ENCODE measurements around the gene UBE2O. TPM values are rescaled to one million over a fixed set of nuclear protein-coding genes. Genes with fewer than 3 reads are reported as not detected.

Gene UBE2O
- total RNA-seq, 3 donors from 2014 or later (not counting 1 experiment from before 2014, with no cell fraction given), result 34.9 to 40.2 (median 37.7) TPM

- H3K4me3 Mint-ChIP-seq, result peak overlapping the region; percentile 79
- H3K36me3 Mint-ChIP-seq, result no peaks in the 10 kb centered on the region
- ATAC-seq (peak; percentile 50 to 64 (median 52)), DNase-seq (peak; percentile 82 to 92)
- intact Hi-C loops (cut with micrococcal nuclease), result loop anchor here (1.0 kb wide), 1 partner anchor 32 kb away; no protein-coding TSS in a partner anchor
- Histone ChIP-seq H3K36me3 (ENCODE audit: control insufficient read depth, insufficient read depth, low read length) (no peaks in the 10 kb centered on the region), H3K4me1 (ENCODE audit: control insufficient read depth, insufficient read depth, low read length) (peaks cover 35% of the 10 kb centered on the region), H3K27me3 (ENCODE audit: control insufficient read depth, insufficient read depth, low read length) (peaks cover 5% of the 10 kb centered on the region), H3K4me3 (ENCODE audit: low read length) (peak overlapping the region; percentile 43), H3K27ac (ENCODE audit: low read length) (no peak overlapping the region), H3K9me3 (ENCODE audit: control insufficient read depth, insufficient read depth, low read length) (no peaks in the 10 kb centered on the region)
- peaks cover 5 to 17% of the 10 kb centered on the region in 2 donors for H3K4me1 Mint-ChIP-seq
- no peaks in the 10 kb centered on the region for H3K27me3 Mint-ChIP-seq (ENCODE audit: low read depth in 2 of 2)
- peak overlapping the region in 1 of 2 donors; percentile 60 for H3K27ac Mint-ChIP-seq
- peak; percentile 92 for TF ChIP-seq CTCF (IDR thresholded peaks at IDR 0.05)
- H3K9me3 Mint-ChIP-seq, result no peaks in the 10 kb centered on the region
- 49% methylated on average over 52 of the region's 52 CpGs for WGBS (ENCODE audit: insufficient coverage)
Measured at GRCh38 chr17:76385892-76386786, 66.8 kb downstream of the UBE2O start.

DNA sequence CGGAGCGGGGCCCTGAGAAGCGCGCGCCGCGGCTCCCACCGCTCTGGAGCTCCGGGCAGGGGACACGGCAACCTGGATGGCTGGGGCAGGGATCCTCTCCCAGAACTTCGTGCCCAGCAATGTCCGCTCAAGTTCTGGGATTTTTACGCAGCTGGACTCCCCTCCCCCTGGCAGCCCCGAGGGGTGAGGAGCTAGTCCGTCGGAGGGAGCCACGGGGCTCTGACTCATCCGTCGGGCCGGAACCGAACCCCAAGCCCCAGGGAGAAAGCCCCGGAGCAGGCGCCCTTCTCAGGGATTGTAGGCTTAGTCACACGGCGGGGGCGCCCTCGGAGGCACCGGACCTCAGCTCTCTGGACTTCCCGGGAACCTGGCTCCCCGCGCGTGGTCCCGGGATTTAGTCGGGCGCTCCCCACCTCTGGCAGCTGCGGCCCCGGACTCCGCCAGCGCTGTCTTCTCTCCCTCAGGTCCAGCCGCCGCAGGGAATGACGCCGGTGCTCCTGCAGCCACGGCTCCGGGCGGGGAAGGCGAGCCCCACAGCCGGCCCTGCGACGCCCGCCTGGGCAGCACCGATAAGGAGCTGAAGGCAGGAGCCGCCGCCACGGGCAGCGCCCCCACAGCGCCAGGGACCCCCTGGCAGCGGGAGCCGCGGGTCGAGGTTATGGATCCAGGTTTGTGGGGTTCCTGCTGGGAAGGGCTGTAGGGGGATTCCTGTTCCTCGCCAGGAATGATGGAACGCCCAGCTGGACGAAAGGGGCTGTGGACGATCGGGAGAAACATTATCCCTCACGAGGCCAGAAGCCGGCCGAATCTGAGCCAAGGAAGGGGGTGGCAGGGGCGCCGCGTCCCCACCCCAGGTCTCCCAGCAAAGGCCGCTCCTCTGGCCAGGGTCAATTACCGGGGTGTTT, 67.7 kb downstream of the UBE2O start:
- Mint-ChIP-seq H3K4me1 (peaks cover 5 to 17% of the 10 kb centered on the region in 2 donors), H3K4me3 (peak overlapping the region; percentile 79), H3K36me3 (no peaks in the 10 kb centered on the region), H3K9me3 (no peaks in the 10 kb centered on the region), H3K27ac (peak overlapping the region in 1 of 2 donors; percentile 60), H3K27me3 (ENCODE audit: low read depth in 2 of 2) (no peaks in the 10 kb centered on the region)
- H3K9me3 ChIP-seq (ENCODE audit: control insufficient read depth, insufficient read depth, low read length), result no peaks in the 10 kb centered on the region
- H3K27ac ChIP-seq (ENCODE audit: low read length), result no peak overlapping the region
- H3K27me3 ChIP-seq (ENCODE audit: control insufficient read depth, insufficient read depth, low read length), result peaks cover 5% of the 10 kb centered on the region
- intact Hi-C loops (cut with micrococcal nuclease), result loop anchor here (1.0 kb wide), 1 partner anchor 31 kb away; no protein-coding TSS in a partner anchor
- no peaks in the 10 kb centered on the region for H3K36me3 ChIP-seq (ENCODE audit: control insufficient read depth, insufficient read depth, low read length)
- H3K4me3 ChIP-seq (ENCODE audit: low read length), result peak overlapping the region; percentile 43
- DNase-seq (peak; percentile 64 to 68), ATAC-seq (peak in 2 of 3 donors; percentile 36 to 39)
- H3K4me1 ChIP-seq (ENCODE audit: control insufficient read depth, insufficient read depth, low read length), result peaks cover 35% of the 10 kb centered on the region
- TF ChIP-seq CTCF (IDR thresholded peaks at IDR 0.05), result no peak
- 3% methylated on average over 74 of the region's 74 CpGs for WGBS (ENCODE audit: insufficient coverage)

- no peaks in the 10 kb centered on the region for H3K36me3 ChIP-seq (ENCODE audit: control insufficient read depth, insufficient read depth, low read length)
- H3K4me1 Mint-ChIP-seq, result peaks cover 5 to 17% of the 10 kb centered on the region in 2 donors
- H3K27me3 ChIP-seq (ENCODE audit: control insufficient read depth, insufficient read depth, low read length), result peaks cover 5% of the 10 kb centered on the region
- H3K4me3 ChIP-seq (ENCODE audit: low read length), result peak within 1 kb of the TSS; percentile 53
- H3K27me3 Mint-ChIP-seq (ENCODE audit: low read depth in 2 of 2), result no peaks in the 10 kb centered on the region
- no peak for TF ChIP-seq CTCF (IDR thresholded peaks at IDR 0.05)
- DNase-seq (peak; percentile 68 to 78), ATAC-seq (peak; percentile 62 to 79 (median 73))
- peak within 1 kb of the TSS; percentile 96 for H3K4me3 Mint-ChIP-seq
- H3K27ac ChIP-seq (ENCODE audit: low read length), result peak within 1 kb of the TSS; percentile 45
- no peaks in the 10 kb centered on the region for H3K36me3 Mint-ChIP-seq
- peaks cover 35% of the 10 kb centered on the region for H3K4me1 ChIP-seq (ENCODE audit: control insufficient read depth, insufficient read depth, low read length)
- H3K27ac Mint-ChIP-seq, result peak within 1 kb of the TSS; percentile 85 to 89
- no peaks in the 10 kb centered on the region for H3K9me3 ChIP-seq (ENCODE audit: control insufficient read depth, insufficient read depth, low read length)
- no peaks in the 10 kb centered on the region for H3K9me3 Mint-ChIP-seq
- intact Hi-C loops (cut with micrococcal nuclease), result no loop called here
- under 1% methylated on average over 118 of the region's 118 CpGs for whole genome bisulfite sequencing (ENCODE audit: insufficient coverage)
Measured at GRCh38 chr17:76384222-76384986, 68.5 kb downstream of the UBE2O start, which contains the start of gene SPHK1. Gene SPHK1 (plus strand): TSS chr17:76384609. CDS start chr17:76385645, 1,036 bp downstream.

Data from natural killer cell (primary cell).